DOHH2 (cell line): ENCODE measurements around the gene TERB1.

Experiments
- H3F3A ChIP-seq: fragments of 200-600 bp; sonication (generic), shearing (Covaris generic); 2 replicates; pipeline ENCODE4 v1.6.0; 2016; ENCODE audit warnings: antibody characterized with exemption, mild to moderate bottlenecking; ENCODE audit not compliant: control insufficient read depth, insufficient read depth
- H3K27ac ChIP-seq: fragments of 200-600 bp; sonication (generic); 2 replicates; pipeline ENCODE4 v1.5.1; 2014; ENCODE audit warnings: low read depth, mild to moderate bottlenecking, low read length, moderate library complexity
- H3K27me3 ChIP-seq: fragments of 200-600 bp; sonication (generic); 2 replicates; pipeline ENCODE4 v1.6.1; 2014; ENCODE audit warnings: mild to moderate bottlenecking, low read length, mixed read lengths; ENCODE audit not compliant: control insufficient read depth
- H3K36me3 ChIP-seq: fragments of 200-600 bp; sonication (generic); 2 replicates; pipeline ENCODE4 v1.6.1; 2014; ENCODE audit warnings: mild to moderate bottlenecking, low read length, moderate library complexity, mixed read lengths; ENCODE audit not compliant: control insufficient read depth
- H3K4me1 ChIP-seq: fragments of 200-600 bp; sonication (generic); 2 replicates; pipeline ENCODE4 v1.6.1; 2014; ENCODE audit warnings: mild to moderate bottlenecking, low read length, mixed read lengths; ENCODE audit not compliant: control insufficient read depth
- H3K4me2 ChIP-seq: fragments of 200-600 bp; sonication (generic); 2 replicates; pipeline ENCODE4 v1.6.0; 2014; ENCODE audit warnings: mild to moderate bottlenecking, low read length, moderate library complexity
- H3K4me3 ChIP-seq: fragments of 200-600 bp; sonication (generic); 2 replicates; pipeline ENCODE4 v1.5.1; 2014; ENCODE audit warnings: mild to moderate bottlenecking, low read length, mixed read lengths
- H3K79me2 ChIP-seq: fragments of 200-600 bp; sonication (generic); 2 replicates; pipeline ENCODE4 v1.6.1; 2014; ENCODE audit warnings: mild to moderate bottlenecking, low read length, mixed read lengths; ENCODE audit not compliant: control insufficient read depth
- H3K9me2 ChIP-seq: fragments of 200-600 bp; sonication (generic); replicated peaks from 2 replicates; pipeline ENCODE4 v1.6.1; 2014; ENCODE audit warnings: mild to moderate bottlenecking, low read length, mixed read lengths; ENCODE audit not compliant: control insufficient read depth
- H3K9me3 ChIP-seq: fragments of 200-600 bp; sonication (generic); 2 replicates; pipeline ENCODE4 v1.6.1; 2014; ENCODE audit warnings: antibody characterized with exemption, low read length, mixed read lengths; ENCODE audit not compliant: control insufficient read depth, insufficient read depth
- H4K20me1 ChIP-seq: fragments of 200-600 bp; sonication (generic); 2 replicates; pipeline ENCODE4 v1.6.0; 2014; ENCODE audit warnings: low read depth, mild to moderate bottlenecking, antibody characterized with exemption, low read length, moderate library complexity; ENCODE audit not compliant: control insufficient read depth, insufficient read depth
- EZH2phosphoT487 ChIP-seq: fragments of 200-600 bp; sonication (generic); IDR thresholded peaks from 2 replicates; pipeline ENCODE4 v1.6.1; 2017; ENCODE audit warnings: borderline replicate concordance, mild to moderate bottlenecking, antibody characterized with exemption, low read length, moderate library complexity, mixed read lengths
- TF ChIP-seq, protein P1 (sequence below): fragments of 200-600 bp; sonication (generic); IDR thresholded peaks from one replicate; pipeline ENCODE4 v1.5.1; 2014; ENCODE audit warnings: antibody characterized with exemption, mild to moderate bottlenecking, low read depth, low read length; ENCODE audit not compliant: poor library complexity, severe bottlenecking

TERB1 gene

DNA sequence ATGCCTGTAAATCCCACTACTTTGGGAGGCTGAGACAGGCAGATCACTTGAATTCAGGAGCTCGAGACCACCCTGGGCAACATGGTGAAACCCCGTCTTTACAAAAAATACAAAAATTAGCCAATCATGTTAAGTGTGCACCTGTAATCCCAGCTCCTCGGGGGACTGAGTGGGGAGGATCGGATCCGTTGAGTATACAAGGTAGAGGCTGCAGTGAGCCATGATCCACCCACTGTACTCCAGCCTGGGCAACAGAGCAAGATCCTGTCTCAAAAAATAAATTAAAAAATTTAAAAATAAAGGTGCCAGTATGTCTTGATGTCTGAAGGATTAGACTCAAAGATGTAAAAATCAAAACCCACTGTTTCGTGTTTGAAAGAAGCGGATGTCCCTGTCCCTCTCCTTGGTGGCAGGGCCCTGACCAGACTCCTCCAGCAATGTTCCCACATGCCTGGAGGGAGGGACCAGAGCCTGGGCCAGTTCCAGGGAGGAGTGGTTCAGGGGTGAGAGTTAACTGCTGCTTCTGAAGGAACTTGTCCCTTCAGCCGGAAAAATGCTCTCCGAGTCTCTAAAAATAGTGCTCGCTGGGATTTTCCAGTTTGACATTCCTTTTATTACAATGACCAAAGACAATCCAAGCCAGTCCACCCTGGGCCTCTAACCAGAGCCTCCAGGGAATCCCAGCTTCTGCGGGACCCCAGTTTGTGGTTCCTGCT, 95.4 kb downstream of the TERB1 start:
- TF ChIP-seq, protein P1, sequence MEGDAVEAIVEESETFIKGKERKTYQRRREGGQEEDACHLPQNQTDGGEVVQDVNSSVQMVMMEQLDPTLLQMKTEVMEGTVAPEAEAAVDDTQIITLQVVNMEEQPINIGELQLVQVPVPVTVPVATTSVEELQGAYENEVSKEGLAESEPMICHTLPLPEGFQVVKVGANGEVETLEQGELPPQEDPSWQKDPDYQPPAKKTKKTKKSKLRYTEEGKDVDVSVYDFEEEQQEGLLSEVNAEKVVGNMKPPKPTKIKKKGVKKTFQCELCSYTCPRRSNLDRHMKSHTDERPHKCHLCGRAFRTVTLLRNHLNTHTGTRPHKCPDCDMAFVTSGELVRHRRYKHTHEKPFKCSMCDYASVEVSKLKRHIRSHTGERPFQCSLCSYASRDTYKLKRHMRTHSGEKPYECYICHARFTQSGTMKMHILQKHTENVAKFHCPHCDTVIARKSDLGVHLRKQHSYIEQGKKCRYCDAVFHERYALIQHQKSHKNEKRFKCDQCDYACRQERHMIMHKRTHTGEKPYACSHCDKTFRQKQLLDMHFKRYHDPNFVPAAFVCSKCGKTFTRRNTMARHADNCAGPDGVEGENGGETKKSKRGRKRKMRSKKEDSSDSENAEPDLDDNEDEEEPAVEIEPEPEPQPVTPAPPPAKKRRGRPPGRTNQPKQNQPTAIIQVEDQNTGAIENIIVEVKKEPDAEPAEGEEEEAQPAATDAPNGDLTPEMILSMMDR: no peak
- TF ChIP-seq EZH2phosphoT487: no peak

More for the DNA sequence above, 95.4 kb downstream of the TERB1 start:
- Histone ChIP-seq H3K79me2 (no peaks in the 10 kb centered on the region), H3F3A (no peaks in the 10 kb centered on the region), H3K4me2 (no peak overlapping the region), H3K4me3 (no peak overlapping the region), H4K20me1 (no peaks in the 10 kb centered on the region), H3K9me3 (no peaks in the 10 kb centered on the region), H3K27ac (no peak overlapping the region), H3K27me3 (peaks cover 4% of the 10 kb centered on the region; the same call in 1 of the 2 replicates), H3K9me2 (no peaks in the 10 kb centered on the region), H3K4me1 (peaks cover 3% of the 10 kb centered on the region), H3K36me3 (no peaks in the 10 kb centered on the region)
